ENCODE data around the gene SSTR1.

The SSTR1 gene

GRCh38 chr14:38209572-38210557, 2.2 kb downstream of the SSTR1 start:
- DNase-seq (ENCODE audit: low read depth, low spot score) = no peak
- CTCF ChIA-PET = interaction anchor here (0.8 to 4.6 kb wide), 18 partner anchors 10 to 661 kb away, joined by 3 to 35 read pairs (median 4); no protein-coding TSS in a partner anchor
- POLR2A ChIA-PET = interaction anchor here (0.6 to 1.9 kb wide), 5 partner anchors 41 to 196 kb away, joined by 3 to 7 read pairs (median 5); partner anchors contain the start of gene CLEC14A
- TF ChIP-seq, protein P1, sequence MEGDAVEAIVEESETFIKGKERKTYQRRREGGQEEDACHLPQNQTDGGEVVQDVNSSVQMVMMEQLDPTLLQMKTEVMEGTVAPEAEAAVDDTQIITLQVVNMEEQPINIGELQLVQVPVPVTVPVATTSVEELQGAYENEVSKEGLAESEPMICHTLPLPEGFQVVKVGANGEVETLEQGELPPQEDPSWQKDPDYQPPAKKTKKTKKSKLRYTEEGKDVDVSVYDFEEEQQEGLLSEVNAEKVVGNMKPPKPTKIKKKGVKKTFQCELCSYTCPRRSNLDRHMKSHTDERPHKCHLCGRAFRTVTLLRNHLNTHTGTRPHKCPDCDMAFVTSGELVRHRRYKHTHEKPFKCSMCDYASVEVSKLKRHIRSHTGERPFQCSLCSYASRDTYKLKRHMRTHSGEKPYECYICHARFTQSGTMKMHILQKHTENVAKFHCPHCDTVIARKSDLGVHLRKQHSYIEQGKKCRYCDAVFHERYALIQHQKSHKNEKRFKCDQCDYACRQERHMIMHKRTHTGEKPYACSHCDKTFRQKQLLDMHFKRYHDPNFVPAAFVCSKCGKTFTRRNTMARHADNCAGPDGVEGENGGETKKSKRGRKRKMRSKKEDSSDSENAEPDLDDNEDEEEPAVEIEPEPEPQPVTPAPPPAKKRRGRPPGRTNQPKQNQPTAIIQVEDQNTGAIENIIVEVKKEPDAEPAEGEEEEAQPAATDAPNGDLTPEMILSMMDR (IDR thresholded peaks at IDR 0.05; ENCODE audit: insufficient read depth, low read length, missing control alignments) = no peak
- H3K4me3 ChIP-seq (ENCODE audit: low read depth, low read length) = peak overlapping the region; percentile 81

GRCh38 chr14:38210587-38211216, 3.0 kb downstream of the SSTR1 start:
- TF ChIP-seq, protein P1 (IDR thresholded peaks at IDR 0.05; ENCODE audit: insufficient read depth, low read length, missing control alignments) = peak; percentile 63
- H3K4me3 ChIP-seq (ENCODE audit: low read depth, low read length) = peak overlapping the region; percentile 81
- ChIA-PET POLR2A (interaction anchor here (0.6 to 1.9 kb wide), 4 partner anchors 41 to 343 kb away, joined by 3 to 7 read pairs (median 4); no protein-coding TSS in a partner anchor), CTCF (interaction anchor here (0.7 to 2.2 kb wide), 20 partner anchors 9 to 657 kb away, joined by 3 to 9 read pairs (median 4); no protein-coding TSS in a partner anchor)
- no peak for DNase-seq (ENCODE audit: low read depth, low spot score)

- ChIA-PET POLR2A (interaction anchor here (0.6 to 1.9 kb wide), 2 partner anchors 193 to 342 kb away, joined by 3 to 7 read pairs; no protein-coding TSS in a partner anchor), CTCF (interaction anchor here (0.7 to 2.2 kb wide), 16 partner anchors 9 to 656 kb away, joined by 3 to 6 read pairs (median 3); no protein-coding TSS in a partner anchor)
- TF ChIP-seq, protein P1 (IDR thresholded peaks at IDR 0.05; ENCODE audit: insufficient read depth, low read length, missing control alignments) = no peak
- DNase-seq (ENCODE audit: low read depth, low spot score) = no peak
- H3K4me3 ChIP-seq (ENCODE audit: low read depth, low read length) = peak overlapping the region; percentile 81
Observed at GRCh38 chr14:38211255-38211735, 3.6 kb downstream of the SSTR1 start.

DNA sequence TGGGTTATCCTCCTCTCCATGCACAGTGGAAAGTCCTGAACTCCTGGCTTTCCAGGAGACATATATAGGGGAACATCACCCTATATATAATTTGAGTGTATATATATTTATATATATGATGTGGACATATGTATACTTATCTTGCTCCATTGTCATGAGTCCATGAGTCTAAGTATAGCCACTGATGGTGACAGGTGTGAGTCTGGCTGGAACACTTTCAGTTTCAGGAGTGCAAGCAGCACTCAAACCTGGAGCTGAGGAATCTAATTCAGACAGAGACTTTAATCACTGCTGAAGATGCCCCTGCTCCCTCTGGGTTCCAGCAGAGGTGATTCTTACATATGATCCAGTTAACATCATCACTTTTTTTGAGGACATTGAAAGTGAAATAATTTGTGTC, 4.4 kb downstream of the SSTR1 start:
- ChIA-PET CTCF (interaction anchor here (1.0 to 1.5 kb wide), 4 partner anchors 8 to 511 kb away, joined by 3 read pairs; no protein-coding TSS in a partner anchor), POLR2A (no interaction called here)
- TF ChIP-seq, protein P1 (IDR thresholded peaks at IDR 0.05; ENCODE audit: insufficient read depth, low read length, missing control alignments) = no peak
- DNase-seq (ENCODE audit: low read depth, low spot score) = no peak
- H3K4me3 ChIP-seq (ENCODE audit: low read depth, low read length) = peak overlapping the region; percentile 81

DNA sequence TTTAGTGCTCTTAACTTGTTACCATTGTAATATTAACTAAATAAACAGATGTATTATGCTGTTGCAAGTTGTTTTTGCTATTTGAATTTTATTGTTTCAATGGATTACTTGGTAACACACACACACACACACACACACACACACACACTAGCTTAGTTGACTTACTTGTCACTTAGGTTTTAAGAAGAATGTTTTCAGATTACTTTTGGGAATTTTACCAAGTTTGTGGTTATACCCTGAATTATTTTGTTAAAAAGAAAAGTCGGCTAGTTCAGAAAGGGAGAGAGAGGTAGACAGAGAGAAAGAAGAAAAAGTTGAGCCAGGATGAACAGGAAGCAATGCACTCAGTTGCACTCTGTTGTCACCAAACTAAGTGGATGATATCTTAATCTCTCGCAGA, 5.3 kb downstream of the SSTR1 start:
- POLR2A ChIA-PET = no interaction called here
- DNase-seq (ENCODE audit: low read depth, low spot score) = no peak
- peak overlapping the region; percentile 0 for H3K4me3 ChIP-seq (ENCODE audit: low read depth, low read length)
- TF ChIP-seq, protein P1 (IDR thresholded peaks at IDR 0.05; ENCODE audit: insufficient read depth, low read length, missing control alignments) = no peak
- CTCF ChIA-PET = no interaction called here

All from AG04449 (cell line).